MG63 (cell line): Measurements from ENCODE around the gene FOXD4. TPM values are rescaled to one million over a fixed set of nuclear protein-coding genes. Genes with fewer than 3 reads are reported as not detected.
A peak's percentile ranks its signal among the peaks of the same experiment; 100 is the strongest.
"Not testable (repeated sequence)": the region's sequence is repeated elsewhere in the genome, so short reads cannot be mapped to it uniquely, and the experiment has no call there.

Source experiments
- DNase-seq: peaks from one replicate; pipeline ENCODE4 v3.0.0-alpha.2; 2020
- H3K27me3 ChIP-seq: fragments of 250-450 bp; sonication (Bioruptor Pico); 2 replicates; pipeline ENCODE4 v1.5.1; 2020; ENCODE audit warnings: mild to moderate bottlenecking, moderate library complexity
- H3K36me3 ChIP-seq: fragments of 250-450 bp; sonication (Bioruptor Pico); 2 replicates; pipeline ENCODE4 v1.5.1; 2020; ENCODE audit warnings: mild to moderate bottlenecking, moderate library complexity
- H3K4me3 ChIP-seq: fragments of 250-450 bp; sonication (Bioruptor Pico); 2 replicates; pipeline ENCODE4 v1.5.1; 2020; ENCODE audit warnings: mild to moderate bottlenecking, moderate library complexity
- H3K9me3 ChIP-seq: fragments of 250-450 bp; sonication (Bioruptor Pico); 2 replicates; pipeline ENCODE4 v1.5.1; 2020; ENCODE audit warnings: mild to moderate bottlenecking, moderate library complexity
- total RNA-seq: library from RNA; depleted of rRNA; stranded (reverse); fragments of >200 nt; shearing (Covaris generic); gene quantifications from 2 replicates; pipeline ENCODE4 v1.2.3, GENCODE V29; 2014; ENCODE audit warnings: low replicate concordance

Gene FOXD4
- total RNA-seq, 1 experiment from 2014 or later = not detected

DNA sequence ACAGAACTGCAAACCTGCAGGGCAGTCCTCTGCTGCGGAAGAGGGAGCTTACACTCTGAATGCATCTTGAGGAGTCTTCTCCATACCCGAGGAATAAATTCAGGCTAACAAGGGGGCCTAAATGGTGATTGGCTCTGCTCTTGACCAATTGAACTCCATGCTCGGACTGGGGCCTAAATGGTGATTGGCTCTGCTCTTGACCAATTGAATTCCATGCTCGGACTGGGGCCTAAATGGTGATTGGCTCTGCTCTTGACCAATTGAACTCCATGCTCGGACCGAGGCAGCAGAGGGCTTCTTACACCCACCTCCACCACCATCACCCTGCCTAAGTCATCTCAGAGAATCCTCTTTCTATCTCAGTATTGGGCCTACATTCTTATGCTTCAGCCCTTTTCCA lies 18.4 kb downstream of the FOXD4 start:
- H3K27me3 ChIP-seq, H3K36me3 ChIP-seq, DNase-seq, H3K4me3 ChIP-seq, H3K9me3 ChIP-seq: not testable (repeated sequence)

DNA sequence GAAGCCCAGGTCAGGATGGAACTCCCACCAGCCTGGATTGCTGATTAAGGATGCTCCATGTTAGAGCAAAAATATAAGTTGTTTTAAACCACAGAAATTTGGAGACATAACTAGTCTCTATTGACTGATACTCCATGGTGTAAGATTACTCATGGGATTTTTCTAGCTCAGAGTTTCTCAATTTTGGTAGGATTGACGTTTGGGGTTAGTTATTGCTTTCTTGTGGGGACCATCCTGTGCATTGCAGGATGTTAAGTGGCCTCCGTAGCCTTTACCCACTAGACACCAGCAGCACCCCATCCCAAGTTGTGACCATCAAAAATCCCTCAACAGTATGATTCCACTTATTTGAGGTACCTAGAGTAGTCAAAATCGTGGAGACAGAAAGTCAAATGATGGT lies 19.4 kb downstream of the FOXD4 start:
- not testable (repeated sequence) for H3K36me3 ChIP-seq, DNase-seq, H3K4me3 ChIP-seq, H3K9me3 ChIP-seq, H3K27me3 ChIP-seq

DNA sequence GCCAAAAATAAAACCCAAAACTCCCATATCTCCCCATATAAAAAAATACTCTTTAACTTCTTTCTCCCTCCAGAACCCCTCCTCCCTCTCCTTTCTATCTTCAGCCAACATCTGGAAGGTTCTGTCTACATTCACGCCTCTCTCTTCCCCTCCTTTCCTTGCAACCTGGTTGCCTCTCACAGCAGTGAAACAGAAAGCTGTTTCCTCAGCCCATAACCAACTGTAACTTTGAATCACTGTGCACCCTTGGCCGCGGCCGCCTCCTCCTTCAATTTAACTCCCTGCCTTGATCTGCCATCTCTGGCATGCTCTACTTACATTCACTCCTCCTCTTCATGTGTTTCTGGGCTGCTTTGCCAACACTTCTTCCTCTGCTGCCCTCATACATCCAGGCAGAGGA lies 23.2 kb downstream of the FOXD4 start:
- not testable (repeated sequence) for H3K9me3 ChIP-seq, H3K4me3 ChIP-seq, H3K27me3 ChIP-seq, DNase-seq, H3K36me3 ChIP-seq

DNA sequence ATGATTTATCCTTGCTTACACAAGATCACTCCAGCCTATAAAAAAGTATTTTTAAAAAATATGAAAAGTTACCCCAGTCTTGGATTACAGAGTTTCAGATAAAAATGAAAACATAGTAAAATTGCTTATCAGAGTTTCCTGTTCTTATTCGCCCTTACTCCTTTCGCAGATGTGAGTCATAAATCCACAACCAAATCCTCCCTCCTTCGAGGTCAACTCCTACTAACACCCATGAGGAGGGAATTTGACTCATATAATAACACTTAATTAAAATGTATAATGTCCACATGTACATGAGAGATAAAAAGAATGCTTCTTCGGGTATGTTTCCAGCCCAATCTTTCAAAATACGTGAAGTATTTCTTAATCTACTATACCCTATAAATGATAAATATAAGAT lies 23.9 kb downstream of the FOXD4 start:
- not testable (repeated sequence) for H3K9me3 ChIP-seq, H3K4me3 ChIP-seq, H3K36me3 ChIP-seq, DNase-seq, H3K27me3 ChIP-seq

DNA sequence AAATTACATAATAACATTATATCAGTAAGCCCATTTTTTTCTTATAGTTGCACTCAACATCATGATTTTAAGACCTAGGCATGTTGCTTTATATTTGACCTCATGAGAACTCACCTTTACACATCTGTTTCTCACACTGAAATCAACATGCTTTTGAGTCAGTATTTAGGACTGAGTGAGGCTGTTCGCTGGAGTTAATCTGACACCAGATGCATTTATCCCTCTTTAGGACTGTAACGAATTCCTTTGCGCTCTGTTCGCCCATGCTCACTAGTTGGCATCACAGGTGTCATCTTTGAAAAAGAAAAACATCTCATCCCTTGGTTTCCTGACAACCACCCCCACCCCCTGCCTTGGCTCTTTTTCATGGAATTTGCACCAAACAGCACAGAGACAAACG lies 24.3 kb downstream of the FOXD4 start:
- H3K36me3 ChIP-seq, H3K27me3 ChIP-seq, H3K9me3 ChIP-seq, H3K4me3 ChIP-seq, DNase-seq: not testable (repeated sequence)

DNA sequence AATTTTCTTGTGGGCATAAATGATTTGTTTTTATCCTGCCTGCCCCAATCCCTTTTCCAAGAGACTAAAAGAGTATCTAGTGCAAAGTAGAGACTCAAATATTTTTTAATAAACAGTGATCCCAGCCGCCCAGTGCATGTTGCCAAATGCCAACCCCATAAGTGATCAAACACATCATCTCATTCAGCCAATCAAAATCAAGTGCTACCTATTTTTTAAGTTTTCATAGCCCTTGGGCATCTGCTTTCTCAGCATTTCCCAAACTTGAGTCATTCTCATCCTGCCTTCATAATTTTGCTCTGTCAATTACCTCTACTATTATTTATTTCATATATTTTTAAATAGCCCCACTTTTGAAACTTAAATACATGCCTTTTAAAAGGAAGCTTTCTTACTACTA lies 27.4 kb downstream of the FOXD4 start:
- not testable (repeated sequence) for H3K9me3 ChIP-seq, H3K4me3 ChIP-seq, H3K36me3 ChIP-seq, DNase-seq, H3K27me3 ChIP-seq

DNA sequence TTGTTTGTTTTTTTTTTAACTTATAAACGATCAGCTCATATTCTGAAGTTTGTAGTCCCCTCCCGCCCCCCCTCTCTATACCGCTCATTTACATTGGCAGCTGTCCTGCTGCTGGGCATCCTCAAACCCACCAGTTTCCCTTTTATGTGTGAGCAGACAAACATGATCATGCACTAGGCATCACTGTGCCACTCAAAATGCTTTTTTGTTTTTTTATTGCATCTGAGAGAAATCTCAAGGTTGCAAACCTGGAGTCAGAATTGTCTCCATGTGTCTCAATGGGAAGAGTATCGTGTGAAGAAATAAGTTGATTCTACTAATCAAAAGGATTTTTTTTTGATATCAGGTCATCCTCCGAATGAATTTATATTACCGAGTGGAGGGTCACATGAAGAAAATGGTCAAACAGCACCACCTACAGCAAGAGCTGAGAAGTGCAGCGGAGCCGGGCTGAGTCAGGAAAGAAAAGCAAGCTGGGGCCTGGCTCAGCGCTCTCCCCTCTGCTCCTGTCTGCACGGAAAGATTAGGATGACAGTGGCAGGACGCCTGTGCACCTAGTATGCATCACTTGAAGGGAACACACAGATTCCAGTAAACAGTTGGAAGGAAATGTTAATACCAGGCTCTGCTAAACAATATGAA lies 29.7 kb downstream of the FOXD4 start:
- not testable (repeated sequence) for DNase-seq, H3K36me3 ChIP-seq, H3K4me3 ChIP-seq, H3K9me3 ChIP-seq, H3K27me3 ChIP-seq

DNA sequence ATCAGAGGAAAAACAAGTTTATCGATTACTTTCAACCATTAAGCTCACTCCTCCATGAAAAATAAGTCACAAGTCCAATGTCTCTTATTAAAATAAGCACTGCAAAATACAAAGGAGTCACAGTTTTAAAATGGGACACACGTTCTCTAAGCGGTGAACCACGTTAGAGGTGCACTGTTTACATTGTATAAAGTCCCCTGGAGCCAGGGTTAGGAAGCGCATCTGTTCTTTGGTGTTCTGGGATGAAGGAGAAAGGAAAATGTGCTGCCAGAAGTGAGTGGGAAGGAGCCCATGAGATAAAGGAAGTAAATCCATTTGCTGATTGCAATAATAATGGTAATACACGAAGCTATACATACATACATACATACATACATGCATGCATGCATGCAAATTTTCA lies 30.4 kb downstream of the FOXD4 start:
- H3K36me3 ChIP-seq, H3K9me3 ChIP-seq, DNase-seq, H3K27me3 ChIP-seq, H3K4me3 ChIP-seq: not testable (repeated sequence)

DNA sequence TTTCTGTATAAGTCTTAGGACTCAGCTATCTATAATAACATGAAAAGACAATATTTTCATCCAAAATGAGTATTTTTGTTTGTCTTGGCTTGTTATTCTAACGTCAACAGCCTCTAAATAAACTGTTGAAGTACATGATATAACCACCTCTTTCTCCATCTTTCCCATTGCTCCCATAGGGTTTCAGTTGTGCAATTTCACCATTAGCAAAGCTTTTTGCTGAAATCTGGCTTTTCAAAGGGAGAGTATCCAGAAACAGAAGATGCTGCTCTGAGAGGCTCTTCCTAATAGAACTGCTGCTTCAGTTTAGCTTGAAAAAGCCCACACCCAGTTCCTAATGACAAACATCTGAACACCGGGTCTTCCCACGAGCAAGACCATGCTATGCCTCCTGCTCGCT lies 31.1 kb downstream of the FOXD4 start:
- not testable (repeated sequence) for H3K4me3 ChIP-seq, DNase-seq, H3K9me3 ChIP-seq, H3K27me3 ChIP-seq, H3K36me3 ChIP-seq

DNA sequence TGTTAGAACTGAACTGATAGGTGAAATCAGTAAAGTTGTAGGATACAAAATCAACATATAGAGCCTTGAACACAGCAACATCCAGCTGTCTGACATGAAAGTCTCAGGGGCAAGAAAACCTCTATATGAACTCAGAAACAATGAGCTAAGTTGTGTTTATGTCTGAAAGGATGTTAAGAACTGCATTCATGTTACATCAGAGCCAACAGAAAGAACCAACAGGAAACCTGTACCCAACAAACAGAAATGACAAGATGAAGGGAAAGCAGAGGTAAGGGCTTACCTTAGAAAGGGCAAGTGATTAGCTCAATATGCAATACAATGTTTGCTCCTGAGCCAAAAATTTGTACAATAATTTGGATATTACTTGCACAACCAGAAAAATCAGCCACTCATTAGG lies 31.5 kb downstream of the FOXD4 start:
- H3K36me3 ChIP-seq, H3K27me3 ChIP-seq, H3K9me3 ChIP-seq, DNase-seq, H3K4me3 ChIP-seq: not testable (repeated sequence)

DNA sequence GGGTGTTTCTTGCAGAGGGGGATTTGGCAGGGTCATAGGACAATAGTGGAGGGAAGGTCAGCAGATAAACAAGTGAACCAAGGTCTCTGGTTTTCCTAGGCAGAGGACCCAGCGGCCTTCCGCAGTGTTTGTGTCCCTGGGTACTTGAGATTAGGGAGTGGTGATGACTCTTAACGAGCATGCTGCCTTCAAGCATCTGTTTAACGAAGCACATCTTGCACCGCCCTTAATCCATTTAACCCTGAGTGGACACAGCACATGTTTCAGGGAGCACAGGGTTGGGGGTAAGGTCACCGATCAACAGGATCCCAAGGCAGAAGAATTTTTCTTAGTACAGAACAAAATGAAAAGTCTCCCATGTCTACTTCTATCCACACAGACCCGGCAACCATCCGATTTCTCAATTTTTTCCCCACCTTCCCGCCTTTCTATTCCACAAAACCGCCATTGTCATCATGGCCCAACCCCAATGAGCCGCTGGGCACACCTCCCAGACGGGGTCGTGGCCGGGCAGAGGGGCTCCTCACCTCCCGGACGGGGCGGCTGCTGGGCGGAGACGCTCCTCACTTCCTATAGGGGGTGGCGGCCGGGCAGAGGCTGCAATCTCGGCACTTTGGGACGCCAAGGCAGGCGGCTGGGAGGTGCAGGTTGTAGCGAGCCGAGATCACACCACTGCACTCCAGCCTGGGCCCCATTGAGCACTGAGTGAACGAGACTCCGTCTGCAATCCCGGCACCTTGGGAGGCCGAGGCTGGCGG lies 35.1 kb downstream of the FOXD4 start:
- not testable (repeated sequence) for DNase-seq

DNA sequence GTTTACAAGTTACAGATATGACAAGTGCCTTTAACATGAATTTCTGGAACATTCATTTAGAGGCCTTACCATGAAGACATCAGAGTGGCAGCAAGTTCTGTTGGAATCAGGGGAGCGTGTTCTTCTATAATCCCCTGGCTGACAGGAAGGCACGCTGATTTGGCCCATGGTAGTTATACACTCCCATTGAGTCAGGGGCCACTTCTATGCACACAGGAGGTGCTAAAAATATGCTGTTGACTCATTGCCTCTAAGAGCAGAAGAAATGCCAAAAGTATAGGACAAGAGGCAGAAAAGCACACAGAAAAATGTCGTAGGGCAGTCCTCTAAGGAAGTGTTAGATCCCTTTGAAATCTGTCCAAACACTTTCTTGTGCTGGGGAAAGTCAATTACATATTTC lies 39.9 kb downstream of the FOXD4 start:
- DNase-seq, H3K27me3 ChIP-seq, H3K36me3 ChIP-seq, H3K9me3 ChIP-seq, H3K4me3 ChIP-seq: not testable (repeated sequence)

More for the DNA sequence above, 35.1 kb downstream of the FOXD4 start:
- H3K9me3 ChIP-seq, H3K4me3 ChIP-seq, H3K36me3 ChIP-seq, H3K27me3 ChIP-seq: not testable (repeated sequence)

DNA sequence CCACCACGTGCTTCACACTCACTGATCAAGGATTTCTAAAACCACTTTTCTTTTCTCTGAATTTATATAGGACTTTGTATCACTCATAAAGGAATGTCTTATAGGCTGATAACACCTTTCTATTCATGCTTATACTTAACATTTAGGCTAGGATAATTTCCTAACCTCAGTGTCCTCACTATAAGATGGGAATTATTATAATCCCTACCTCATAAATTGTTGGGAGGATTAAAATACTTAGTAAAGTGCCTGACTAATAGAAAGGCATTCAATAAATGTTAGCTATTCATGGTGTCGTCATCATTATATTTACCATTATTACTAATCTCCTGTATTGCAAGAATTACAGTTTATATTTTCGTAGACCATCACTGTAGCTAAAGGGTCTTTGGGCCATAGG lies 41.8 kb downstream of the FOXD4 start:
- not testable (repeated sequence) for DNase-seq, H3K27me3 ChIP-seq, H3K36me3 ChIP-seq, H3K4me3 ChIP-seq, H3K9me3 ChIP-seq

DNA sequence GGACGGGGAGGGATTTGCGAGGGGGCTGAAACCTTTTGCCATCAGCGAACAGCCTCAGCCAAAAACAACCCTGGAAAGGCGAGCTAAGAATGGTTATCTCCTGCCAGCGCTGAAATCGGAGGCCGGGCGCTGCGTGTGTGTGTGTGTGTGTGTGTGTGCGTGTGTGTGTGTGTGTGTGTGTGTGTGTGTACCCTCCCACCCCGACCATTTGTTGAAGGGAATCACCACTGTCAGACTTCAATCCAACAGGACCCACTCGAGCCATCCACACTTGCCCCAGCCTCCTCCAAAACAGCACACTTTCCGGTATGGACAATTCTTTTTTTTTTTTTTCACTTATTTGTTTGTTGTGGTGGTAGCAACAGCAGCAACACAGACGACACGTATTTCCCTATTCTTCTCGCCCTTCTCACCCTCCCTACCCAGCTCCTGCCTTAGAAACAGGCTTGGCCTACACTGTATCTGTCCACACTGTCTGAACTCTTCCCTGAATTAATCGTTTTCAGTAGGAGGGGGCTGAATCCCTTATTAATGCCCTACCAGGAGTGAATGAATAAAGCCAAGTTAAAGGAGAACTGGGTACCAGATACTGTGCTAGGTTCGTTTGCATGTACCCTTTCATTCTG lies 44.2 kb downstream of the FOXD4 start:
- H3K27me3 ChIP-seq, H3K9me3 ChIP-seq, H3K36me3 ChIP-seq: not testable (repeated sequence)
- H3K4me3 ChIP-seq = peak overlapping the region; percentile 35
- DNase-seq = peak; percentile 39

DNA sequence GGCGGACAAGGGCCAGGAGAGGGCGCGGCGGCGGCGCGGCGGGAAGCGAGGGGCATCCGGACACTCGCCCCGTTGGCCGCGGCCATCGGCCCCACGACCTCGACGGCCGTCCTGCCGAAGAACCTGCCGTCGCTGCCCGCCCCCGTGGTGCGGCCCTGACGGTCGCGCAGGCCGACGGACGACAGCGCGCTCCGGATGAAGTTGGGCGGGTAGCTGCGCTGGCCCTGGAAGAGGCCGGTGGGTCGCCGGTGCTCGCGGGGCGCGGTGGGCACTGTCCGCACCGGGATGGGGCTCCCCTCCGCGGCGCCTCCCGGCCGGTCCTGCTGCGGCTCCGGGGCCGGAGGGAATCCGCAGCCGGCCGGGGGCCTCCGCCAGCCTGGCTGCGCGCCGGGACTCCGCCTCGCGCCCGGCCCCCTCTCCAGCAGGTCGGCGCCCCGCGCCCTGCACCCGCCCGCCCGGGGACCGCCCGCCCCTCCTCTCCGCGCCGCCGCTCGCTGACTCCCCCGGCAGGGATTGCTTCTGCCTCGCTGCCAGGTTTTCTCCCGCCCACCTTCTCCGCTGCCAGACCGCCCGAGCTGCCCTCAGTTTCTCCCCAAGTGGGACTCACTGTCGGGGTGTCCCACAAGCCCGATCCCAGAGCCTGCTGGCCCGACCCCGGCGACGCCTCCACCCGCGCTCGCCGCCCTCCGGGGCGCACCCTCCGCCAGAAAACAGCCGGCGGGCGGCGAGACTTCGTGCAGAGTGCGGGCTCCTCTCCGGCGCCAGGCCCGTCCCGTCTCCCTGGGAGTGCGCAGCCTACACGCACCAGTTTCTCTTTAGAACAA lies 44.9 kb downstream of the FOXD4 start:
- not testable (repeated sequence) for H3K27me3 ChIP-seq, H3K36me3 ChIP-seq, H3K9me3 ChIP-seq
- H3K4me3 ChIP-seq = peak overlapping the region; percentile 35
- peak; percentile 18 for DNase-seq
